ENCODE data around the gene PROM1. TPM values are rescaled to one million over a fixed set of nuclear protein-coding genes. Genes with fewer than 3 reads are reported as not detected.

Gene PROM1
- total RNA-seq, 4 donors from 2014 or later, result 3.4 to 9.0 (median 5.0) TPM

- H3K36me3 ChIP-seq, result no peaks in the 10 kb centered on the region
- H3K9me3 ChIP-seq, result no peaks in the 10 kb centered on the region
- H3K4me1 ChIP-seq, result peaks cover 9% of the 10 kb centered on the region
- TF ChIP-seq POLR2AphosphoS5 (IDR thresholded peaks at IDR 0.05), result no peak
- no peak for TF ChIP-seq CTCF (IDR thresholded peaks at IDR 0.05)
- TF ChIP-seq POLR2A (IDR thresholded peaks at IDR 0.05), result no peak
- TF ChIP-seq EP300 (IDR thresholded peaks at IDR 0.05), result no peak
- H3K4me3 ChIP-seq, result no peak overlapping the region
- no peak for DNase-seq (ENCODE audit: low spot score in 2 of 2)
- H3K27ac ChIP-seq, result no peak overlapping the region
- H3K27me3 ChIP-seq, result no peaks in the 10 kb centered on the region
- 89% methylated on average over 5 of the region's 5 CpGs for WGBS
These were observed 118.5 kb downstream of the PROM1 start for GRCh38 chr4:15965325-15965724.

GRCh38 chr4:15964159-15964558 is 119.7 kb downstream of the PROM1 start:
- no peak overlapping the region for H3K4me3 ChIP-seq
- TF ChIP-seq EP300 (IDR thresholded peaks at IDR 0.05) (no peak), CTCF (IDR thresholded peaks at IDR 0.05) (no peak), POLR2A (IDR thresholded peaks at IDR 0.05) (no peak), POLR2AphosphoS5 (IDR thresholded peaks at IDR 0.05) (no peak)
- WGBS, result 78% methylated on average over 5 of the region's 5 CpGs

GRCh38 chr4:15963576-15963975 is 120.2 kb downstream of the PROM1 start:
- Histone ChIP-seq H3K4me1 (peaks cover 9% of the 10 kb centered on the region), H3K27me3 (no peaks in the 10 kb centered on the region), H3K27ac (no peak overlapping the region), H3K36me3 (no peaks in the 10 kb centered on the region), H3K4me3 (no peak overlapping the region), H3K9me3 (no peaks in the 10 kb centered on the region)
- WGBS, result 57% methylated on average over 4 of the region's 4 CpGs
- no peak for TF ChIP-seq POLR2A (IDR thresholded peaks at IDR 0.05)
- TF ChIP-seq POLR2AphosphoS5 (IDR thresholded peaks at IDR 0.05), result no peak
- no peak for DNase-seq (ENCODE audit: low spot score in 2 of 2)

More at GRCh38 chr4:15964159-15964558, 119.7 kb downstream of the PROM1 start:
- no peaks in the 10 kb centered on the region for H3K36me3 ChIP-seq
- DNase-seq (ENCODE audit: low spot score in 2 of 2), result no peak
- H3K9me3 ChIP-seq, result no peaks in the 10 kb centered on the region
- H3K27me3 ChIP-seq, result no peaks in the 10 kb centered on the region
- no peak overlapping the region for H3K27ac ChIP-seq
- H3K4me1 ChIP-seq, result peaks cover 9% of the 10 kb centered on the region

- WGBS, result 27% methylated on average over 4 of the region's 9 CpGs
- no peak for DNase-seq (ENCODE audit: low spot score in 2 of 2)
- no peak within 1 kb of the TSS for H3K4me3 ChIP-seq
- no peak within 1 kb of the TSS for H3K27ac ChIP-seq
- H3K9me3 ChIP-seq, result no peaks in the 10 kb centered on the region
- peaks cover 9% of the 10 kb centered on the region for H3K4me1 ChIP-seq
- TF ChIP-seq CTCF (IDR thresholded peaks at IDR 0.05) (peak in 1 of 2 donors; percentile 17), POLR2A (IDR thresholded peaks at IDR 0.05) (no peak)
- no peaks in the 10 kb centered on the region for H3K27me3 ChIP-seq
- no peaks in the 10 kb centered on the region for H3K36me3 ChIP-seq
These were observed 120.8 kb downstream of the PROM1 start, which contains the start of gene FGFBP2 for GRCh38 chr4:15963001-15963451. Gene FGFBP2 (minus strand): TSS chr4:15963175. CDS start chr4:15963129, 46 bp downstream.

- Histone ChIP-seq H3K27ac (no peak overlapping the region), H3K4me3 (no peak overlapping the region), H3K9me3 (no peaks in the 10 kb centered on the region), H3K36me3 (no peaks in the 10 kb centered on the region), H3K4me1 (peaks cover 9% of the 10 kb centered on the region), H3K27me3 (no peaks in the 10 kb centered on the region)
- WGBS, result 75% methylated on average over 16 of the region's 16 CpGs
- DNase-seq (ENCODE audit: low spot score in 2 of 2), result no peak
- TF ChIP-seq EP300 (IDR thresholded peaks at IDR 0.05) (no peak), CTCF (IDR thresholded peaks at IDR 0.05) (no peak), POLR2A (IDR thresholded peaks at IDR 0.05) (no peak), POLR2AphosphoS5 (IDR thresholded peaks at IDR 0.05) (no peak)
These were observed 121.9 kb downstream of the PROM1 start for GRCh38 chr4:15961781-15962510.
